Liver (tissue), 9 donors: ENCODE data around the gene LSM14B. TPM values are rescaled to one million over a fixed set of nuclear protein-coding genes. Genes with fewer than 3 reads are reported as not detected.

Source experiments
- DNase-seq: peaks from one replicate; pipeline ENCODE4 v3.0.0-alpha.2; 2017; ENCODE audit warnings: low spot score
- H3K27ac ChIP-seq, 2 donors: one replicate each; pipeline ENCODE4 v1.7.0; 2013; ENCODE audit warnings: inconsistent platforms in 2 of 2, low read length in 2 of 2, control low read depth in 1 of 2, low read depth in 1 of 2, mild to moderate bottlenecking in 1 of 2
- H3K27me3 ChIP-seq, 4 donors: one replicate each; pipeline versions ENCODE4 v1.6.1 to v1.7.0; 2013; ENCODE audit warnings: low read length in 3 of 4, inconsistent platforms in 1 of 4, mild to moderate bottlenecking in 1 of 4, moderate library complexity in 1 of 4; ENCODE audit not compliant: control insufficient read depth in 4 of 4, insufficient read depth in 4 of 4
- H3K36me3 ChIP-seq, 4 donors: one replicate each; pipeline versions ENCODE4 v1.6.1 to v1.7.0; 2013; ENCODE audit warnings: low read length in 3 of 4, mild to moderate bottlenecking in 3 of 4, low read depth in 1 of 4, moderate library complexity in 1 of 4; ENCODE audit not compliant: control insufficient read depth in 4 of 4, insufficient read depth in 3 of 4
- H3K4me1 ChIP-seq, 4 donors: one replicate each; pipeline versions ENCODE4 v1.6.1 to v1.7.0; 2013; ENCODE audit warnings: low read length in 3 of 4, mild to moderate bottlenecking in 3 of 4, moderate library complexity in 1 of 4; ENCODE audit not compliant: control insufficient read depth in 4 of 4, insufficient read depth in 4 of 4
- H3K4me3 ChIP-seq, 3 donors: one replicate each; pipeline versions ENCODE4 v1.6.1 to v1.7.0; 2013; ENCODE audit warnings: low read length in 3 of 3, control low read depth in 1 of 3, low read depth in 1 of 3, mild to moderate bottlenecking in 1 of 3
- H3K9ac ChIP-seq, 2 donors: one replicate each; pipeline ENCODE4 v1.7.0; 2013; ENCODE audit warnings: low read length in 2 of 2, mild to moderate bottlenecking in 2 of 2, moderate library complexity in 2 of 2, control low read depth in 1 of 2, low read depth in 1 of 2
- H3K9me3 ChIP-seq, 4 donors: one replicate each; pipeline versions ENCODE4 v1.6.1 to v1.7.0; 2013; ENCODE audit warnings: low read length in 3 of 4; ENCODE audit not compliant: control insufficient read depth in 4 of 4
- CTCF ChIP-seq: fragments of 150-350 bp; IDR thresholded peaks from 2 replicates; pipeline ENCODE4 v1.5.1; 2017; ENCODE audit warnings: improper control_type of control experiment, low read depth, low read length; ENCODE audit not compliant: missing input control
- FOXA1 ChIP-seq: IDR thresholded peaks from 2 replicates; pipeline ENCODE4 v1.6.1; 2016; ENCODE audit warnings: antibody characterized with exemption
- FOXA2 ChIP-seq: IDR thresholded peaks from 2 replicates; pipeline ENCODE4 v1.6.1; 2016; ENCODE audit warnings: antibody characterized with exemption
- GABPA ChIP-seq, 2 donors: IDR thresholded peaks in 1 of 2; conservative IDR thresholded peaks in 1 of 2; 2 replicates each; pipeline ENCODE4 v1.6.1; 2016; ENCODE audit warnings: antibody characterized with exemption in 2 of 2, mild to moderate bottlenecking in 1 of 2, moderate library complexity in 1 of 2
- HNF4A ChIP-seq, 2 donors: conservative IDR thresholded peaks; 2 replicates each; pipeline ENCODE4 v1.6.1; 2016; ENCODE audit warnings: antibody characterized with exemption in 2 of 2, mild to moderate bottlenecking in 2 of 2
- HNF4G ChIP-seq: IDR thresholded peaks from 2 replicates; pipeline ENCODE4 v1.6.1; 2016; ENCODE audit warnings: antibody characterized with exemption
- JUND ChIP-seq, 2 donors: IDR thresholded peaks; 2 replicates each; pipeline ENCODE4 v1.6.1; 2016; ENCODE audit warnings: antibody characterized with exemption in 2 of 2
- NR2F2 ChIP-seq: IDR thresholded peaks from 2 replicates; pipeline ENCODE4 v1.6.1; 2016; ENCODE audit warnings: antibody characterized with exemption
- RAD21 ChIP-seq, 2 donors: IDR thresholded peaks; 2 replicates each; pipeline ENCODE4 v1.6.1; 2016; ENCODE audit warnings: antibody characterized with exemption in 2 of 2, mild to moderate bottlenecking in 2 of 2
- RXRA ChIP-seq, 2 donors: IDR thresholded peaks; 2 replicates each; pipeline ENCODE4 v1.6.1; 2017 to 2018; ENCODE audit warnings: antibody characterized with exemption in 2 of 2, mild to moderate bottlenecking in 1 of 2
- SP1 ChIP-seq: IDR thresholded peaks from 2 replicates; pipeline ENCODE4 v1.6.1; 2018; ENCODE audit warnings: antibody characterized with exemption, mild to moderate bottlenecking
- TAF1 ChIP-seq: conservative IDR thresholded peaks from 2 replicates; pipeline ENCODE4 v1.6.1; 2016; ENCODE audit warnings: antibody characterized with exemption, mild to moderate bottlenecking
- YY1 ChIP-seq: IDR thresholded peaks from 2 replicates; pipeline ENCODE4 v1.6.1; 2016; ENCODE audit warnings: antibody characterized with exemption, mild to moderate bottlenecking
- ZBTB33 ChIP-seq: IDR thresholded peaks from 2 replicates; pipeline ENCODE4 v1.6.1; 2016; ENCODE audit warnings: antibody characterized with exemption
- WGBS: extraction: QIAGEN DNeasy Blood & Tissue Kit; methylation state at CpG from one replicate; pipeline ENCODE4 v1.1.7; 2013; 5-methylcytosine and 5-hydroxymethylcytosine counted together
- polyA plus RNA-seq, 2 donors: library from polyadenylated mRNA; stranded (reverse) in 1 of 2; unstranded in 1 of 2; fragments of 200-250 nt in 1 of 2; fragments of >200 nt in 1 of 2; fragmentation: Nextera tagmentation in 1 of 2; extraction: Ambion mirVana in 1 of 2; gene quantifications; one replicate each; pipeline versions ENCODE4 v1.2.1 to v1.2.3, GENCODE V29; 2013 to 2015
- total RNA-seq, 2 donors: library from RNA; depleted of rRNA; stranded (reverse); fragments of >200 nt; gene quantifications; one replicate each; pipeline ENCODE4 v1.2.3, GENCODE V29; 2014
- TF ChIP-seq, protein P1 (sequence below): IDR thresholded peaks from 2 replicates; pipeline ENCODE4 v1.6.1; 2016; ENCODE audit warnings: antibody characterized with exemption
- donor health status: healthy.
- donor health status: healthy.
- donor health status: healthy.
- donor health status: healthy.
- donor health status: healthy.

LSM14B gene
- total and polyA plus RNA-seq, 4 donors: 0.99 to 15.9 (median 13.3) TPM

- Histone ChIP-seq H3K27me3 (peaks cover 0 to 4% (median 0%) of the 10 kb centered on the region in 4 donors), H3K4me1 (no peaks in the 10 kb centered on the region), H3K9ac (no peak overlapping the region), H3K9me3 (peaks cover 14 to 31% (median 25%) of the 10 kb centered on the region in 4 donors), H3K4me3 (no peak overlapping the region), H3K27ac (no peak overlapping the region), H3K36me3 (no peaks in the 10 kb centered on the region)
- TF ChIP-seq CTCF: no peak
- TF ChIP-seq RXRA (IDR thresholded peaks at IDR 0.05): no peak
- TF ChIP-seq ZBTB33: no peak
- no peak for TF ChIP-seq YY1
- TF ChIP-seq TAF1: no peak
- TF ChIP-seq GABPA (IDR thresholded peaks at IDR 0.05 in 1 of 2, conservative IDR thresholded peaks at IDR 0.05 in 1 of 2): no peak
- no peak for DNase-seq
- WGBS: 94% methylated on average over 5 of the region's 5 CpGs
Observed at GRCh38 chr20:62105592-62105991, 16.7 kb upstream of the LSM14B start.

DNA sequence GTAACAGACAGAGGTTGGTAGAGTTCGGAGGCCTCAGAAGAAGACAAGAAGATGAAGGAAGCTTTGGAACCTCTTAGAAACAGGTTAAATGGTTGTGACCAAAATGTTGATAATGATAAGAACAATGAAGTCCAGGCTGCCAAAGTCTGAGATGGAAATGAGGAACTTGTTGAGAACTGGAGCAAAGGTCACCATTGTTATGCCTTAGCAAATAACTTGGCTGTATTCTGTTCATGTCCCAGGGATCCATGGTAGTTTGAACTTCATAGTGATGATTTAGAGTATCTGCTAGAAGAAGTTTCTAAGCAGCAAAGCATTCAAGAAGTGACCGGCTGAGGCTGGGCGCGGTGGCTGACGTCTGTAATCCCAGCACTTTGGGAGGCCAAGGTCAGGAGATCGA is 11.1 kb upstream of the LSM14B start:
- peaks cover 20 to 43% (median 32%) of the 10 kb centered on the region in 4 donors for H3K9me3 ChIP-seq

More for the DNA sequence above, 11.1 kb upstream of the LSM14B start:
- no peak for DNase-seq
- no peaks in the 10 kb centered on the region for H3K4me1 ChIP-seq
- TF ChIP-seq RAD21 (IDR thresholded peaks at IDR 0.05) (no peak), FOXA1 (no peak), YY1 (no peak), JUND (IDR thresholded peaks at IDR 0.05) (no peak), RXRA (IDR thresholded peaks at IDR 0.05) (no peak), CTCF (no peak), SP1 (no peak), HNF4G (no peak), ZBTB33 (no peak), TAF1 (no peak), FOXA2 (no peak), HNF4A (conservative IDR thresholded peaks at IDR 0.05) (no peak), NR2F2 (no peak), GABPA (IDR thresholded peaks at IDR 0.05 in 1 of 2, conservative IDR thresholded peaks at IDR 0.05 in 1 of 2) (no peak)
- TF ChIP-seq, protein P1, sequence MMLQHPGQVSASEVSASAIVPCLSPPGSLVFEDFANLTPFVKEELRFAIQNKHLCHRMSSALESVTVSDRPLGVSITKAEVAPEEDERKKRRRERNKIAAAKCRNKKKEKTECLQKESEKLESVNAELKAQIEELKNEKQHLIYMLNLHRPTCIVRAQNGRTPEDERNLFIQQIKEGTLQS: no peak
- H3K27me3 ChIP-seq: no peaks in the 10 kb centered on the region
- no peak overlapping the region for H3K9ac ChIP-seq
- WGBS: 95% methylated on average over 6 of the region's 6 CpGs
- H3K27ac ChIP-seq: no peak overlapping the region
- no peak overlapping the region for H3K4me3 ChIP-seq
- H3K36me3 ChIP-seq: no peaks in the 10 kb centered on the region
